Measurements from ENCODE around the gene LRRC8E. TPM values are rescaled to one million over a fixed set of nuclear protein-coding genes. Genes with fewer than 3 reads are reported as not detected.

The LRRC8E gene
- total RNA-seq, 5 donors from 2014 or later (not counting 1 experiment from before 2014, with no cell fraction given) = 0.06 TPM; not detected in 4

DNA sequence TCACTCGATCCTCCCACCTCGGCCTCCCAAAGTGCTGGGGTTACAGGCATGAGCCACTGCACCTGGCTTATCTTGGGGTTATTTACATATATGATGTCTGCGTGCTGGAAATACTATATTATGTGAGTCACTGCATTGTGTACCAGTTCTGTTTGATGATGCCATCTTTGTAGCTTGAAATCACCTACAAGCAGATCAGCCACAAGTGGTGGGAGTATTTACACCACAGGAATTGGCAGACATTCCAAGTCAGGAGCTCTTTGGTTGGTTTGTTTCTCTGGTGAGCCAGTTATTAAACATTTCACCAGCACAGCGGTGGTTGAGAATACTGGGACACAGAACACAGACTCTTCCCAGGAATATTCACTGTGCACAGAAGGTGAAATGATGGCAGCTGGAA lies 59.6 kb downstream of the LRRC8E start:
- Mint-ChIP-seq H3K27ac (no peak overlapping the region), H3K9me3 (no peaks in the 10 kb centered on the region), H3K27me3 (no peaks in the 10 kb centered on the region), H3K4me1 (peaks cover 7 to 22% (median 11%) of the 10 kb centered on the region in 3 donors), H3K4me3 (no peak overlapping the region), H3K36me3 (no peaks in the 10 kb centered on the region)
- H3K4me3 ChIP-seq (ENCODE audit: control insufficient read depth in 1 of 2, extremely low read depth in 1 of 2, low read length in 1 of 2) = no peak overlapping the region
- no peaks in the 10 kb centered on the region for H3K36me3 ChIP-seq (ENCODE audit: control insufficient read depth in 2 of 2, extremely low read depth in 1 of 2, insufficient read depth in 1 of 2, low read length in 1 of 2)
- H3K27me3 ChIP-seq (replicated peaks in 1 of 2; ENCODE audit: control insufficient read depth in 2 of 2, extremely low read depth in 1 of 2, insufficient read depth in 2 of 2, low read length in 1 of 2) = peaks cover 0 to 1% of the 10 kb centered on the region in 2 experiments
- whole genome bisulfite sequencing (ENCODE audit: insufficient coverage) = 80% methylated on average over 2 of the region's 4 CpGs
- H3K4me1 ChIP-seq (ENCODE audit: control insufficient read depth in 1 of 2, extremely low read depth in 1 of 2, insufficient read depth in 2 of 2, low read length in 2 of 2) = peaks cover 1 to 11% of the 10 kb centered on the region in 2 experiments
- DNase-seq (no peak), ATAC-seq (replicated peaks in 1 of 4) (no peak)
- H3K27ac ChIP-seq (ENCODE audit: low read length) = no peak overlapping the region
- ChIA-PET POLR2A (no interaction called here), CTCF (no interaction called here)
- no peaks in the 10 kb centered on the region for H3K9me3 ChIP-seq

Other genes with a start within 250 kb of the LRRC8E start
- gene RETN, start 219.5 kb upstream of the LRRC8E start, total RNA-seq = 1 to 10 TPM in 1 of 5 donors, not detected in 4; 1.6 TPM
- gene MCEMP1, start 211.4 kb upstream of the LRRC8E start, total RNA-seq = under 1 TPM in 1 of 5 donors, not detected in 4; 0.26 TPM
- 10 to 100 TPM; 39.2 to 75.3 (median 69.4) TPM for gene TRAPPC5, start 207.7 kb upstream of the LRRC8E start, total RNA-seq
- 1 to 10 TPM in 3 of 5 donors, under 1 TPM in 2; 0.90 to 2.5 (median 1.2) TPM for gene FCER2, start 186.4 kb upstream of the LRRC8E start, total RNA-seq
- gene CLEC4G, start 156.4 kb upstream of the LRRC8E start, total RNA-seq = not detected
- under 1 TPM in 1 of 5 donors, not detected in 4; 0.07 TPM for gene CD209, start 141.0 kb upstream of the LRRC8E start, total RNA-seq
- under 1 TPM in 2 of 5 donors, not detected in 3; 0.20 to 0.30 TPM for gene CLEC4M, start 125.3 kb upstream of the LRRC8E start, total RNA-seq
- 10 to 100 TPM in 4 of 5 donors, 1 to 10 TPM in 1; 9.6 to 15.1 (median 13.7) TPM for gene EVI5L, start 58.3 kb upstream of the LRRC8E start, total RNA-seq
- under 1 TPM; 0.28 to 0.85 (median 0.36) TPM for gene PRR36, start 14.1 kb upstream of the LRRC8E start, total RNA-seq
- 10 to 100 TPM; 68.1 to 93.1 (median 73.5) TPM for gene MAP2K7, start 15.4 kb downstream of the LRRC8E start, total RNA-seq
- 1 to 10 TPM in 3 of 5 donors, under 1 TPM in 2; 0.76 to 4.5 (median 1.3) TPM for gene TGFBR3L, start 26.3 kb downstream of the LRRC8E start, total RNA-seq
- gene SNAPC2, start 31.8 kb downstream of the LRRC8E start, total RNA-seq = 10 to 100 TPM in 4 of 5 donors, 1 to 10 TPM in 1; 9.0 to 22.9 (median 18.6) TPM
- under 1 TPM in 4 of 5 donors, not detected in 1; 0.19 to 0.47 (median 0.30) TPM for gene CTXN1, start 37.6 kb downstream of the LRRC8E start, total RNA-seq
- gene TIMM44, start 55.2 kb downstream of the LRRC8E start, total RNA-seq = 10 to 100 TPM; 72.7 to 99.4 (median 90.3) TPM
- gene ELAVL1, start 117.1 kb downstream of the LRRC8E start, total RNA-seq = 10 to 100 TPM; 33.6 to 62.1 (median 57.1) TPM
- 1 to 10 TPM in 1 of 5 donors, not detected in 4; 1.4 TPM for gene CCL25, start 164.2 kb downstream of the LRRC8E start, total RNA-seq

Measured in T-cell (primary cell).